Sigmoid colon (tissue), 7 donors: ENCODE results near the gene PTPRO. TPM values are rescaled to one million over a fixed set of nuclear protein-coding genes. Genes with fewer than 3 reads are reported as not detected.

Experiments used
- DNase-seq: peaks from one replicate; pipeline ENCODE4 v3.0.0-alpha.2; 2019
- H3K27ac ChIP-seq, 4 donors: fragments of 200-600 bp; sonication (generic); one replicate each; pipeline ENCODE4 v1.5.1; 2016 to 2019; ENCODE audit warnings: mild to moderate bottlenecking in 1 of 4
- H3K27me3 ChIP-seq, 3 donors: fragments of 200-600 bp; sonication (generic); one replicate each; pipeline ENCODE4 v1.5.1; 2019; ENCODE audit warnings: mild to moderate bottlenecking in 1 of 3
- H3K36me3 ChIP-seq, 4 donors: fragments of 200-600 bp; sonication (generic); one replicate each; pipeline ENCODE4 v1.5.1; 2016 to 2019
- H3K4me1 ChIP-seq, 4 donors: fragments of 200-600 bp; sonication (generic); one replicate each; pipeline ENCODE4 v1.5.1; 2017 to 2019
- H3K4me3 ChIP-seq, 4 donors: fragments of 200-600 bp; sonication (generic); one replicate each; pipeline ENCODE4 v1.5.1; 2017 to 2019; ENCODE audit warnings: mild to moderate bottlenecking in 2 of 4, moderate library complexity in 1 of 4
- H3K9me3 ChIP-seq, 4 donors: fragments of 200-600 bp in 3 of 4; sonication (generic) in 3 of 4; one replicate each; pipeline versions ENCODE4 v1.5.1 to v1.6.1; 2013 to 2019
- CTCF ChIP-seq, 4 experiments: fragments of 450-650 bp in 3 of 4; fragments of 200-600 bp in 1 of 4; IDR thresholded peaks; one replicate each; pipeline ENCODE4 v1.5.1; 2016 to 2019; ENCODE audit warnings: antibody characterized with exemption in 4 of 4, mild to moderate bottlenecking in 3 of 4, moderate library complexity in 2 of 4
- EP300 ChIP-seq, 4 donors: sonication (generic); formaldehyde crosslinking; IDR thresholded peaks; one replicate each; pipeline ENCODE4 v1.6.1; 2017; ENCODE audit warnings: antibody characterized with exemption in 4 of 4
- POLR2A ChIP-seq, 2 donors: fragments of 450-650 bp; IDR thresholded peaks; one replicate each; pipeline ENCODE4 v1.6.1; 2016; ENCODE audit warnings: antibody characterized with exemption in 2 of 2, mild to moderate bottlenecking in 2 of 2, moderate library complexity in 2 of 2
- POLR2AphosphoS5 ChIP-seq, 4 donors: sonication (generic); formaldehyde crosslinking; IDR thresholded peaks; one replicate each; pipeline ENCODE4 v1.6.1; 2017; ENCODE audit warnings: antibody characterized with exemption in 4 of 4
- WGBS, 2 donors: extraction: QIAGEN DNeasy Blood & Tissue Kit; methylation state at CpG; one replicate each; pipeline ENCODE4 v1.1.7; 2013; 5-methylcytosine and 5-hydroxymethylcytosine counted together
- intact Hi-C: fragments of 100-400 bp; cut with DNase I; formaldehyde crosslinking; loops from one replicate; pipeline ENCODE4 v1.15.1; 2023
- polyA plus RNA-seq, 3 donors: library from polyadenylated mRNA; stranded (reverse); fragments of 200-250 nt; gene quantifications; one replicate each; pipeline ENCODE4 v1.2.3, GENCODE V29; 2013
- total RNA-seq, 4 donors: library from RNA; depleted of rRNA; stranded (reverse); fragments of >200 nt; gene quantifications; one replicate each; pipeline ENCODE4 v1.1.0, GENCODE V29; 2016
- donor health status: healthy with polysubstance abuse.
- donor health status: Bipolar disorder and iron deficiency.
- donor health status: healthy.

PTPRO gene
- total and polyA plus RNA-seq, 7 donors = 0.99 to 8.5 (median 1.9) TPM

DNA sequence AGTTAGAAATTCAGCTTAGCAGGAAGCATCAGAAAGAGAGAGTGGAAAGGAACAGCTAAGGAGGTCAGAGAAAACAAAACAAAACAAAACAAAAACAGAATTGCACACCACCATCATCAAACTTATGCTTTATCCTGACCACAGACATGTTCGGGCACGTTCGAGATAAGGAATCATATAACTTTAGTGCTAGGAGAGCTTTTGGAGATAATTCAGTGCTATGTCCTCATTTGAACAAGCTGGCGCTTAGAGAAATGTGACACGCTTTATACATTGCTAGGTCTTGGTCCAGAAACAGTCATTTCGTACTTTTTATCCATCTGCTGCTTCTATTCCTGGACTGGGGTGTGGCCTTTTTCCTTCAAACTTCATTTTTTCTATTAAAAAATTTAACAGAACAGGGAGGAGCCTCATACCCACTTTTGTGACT is 213.1 kb downstream of the PTPRO start:
- intact Hi-C loops = no loop called here
- WGBS, 2 donors = 14 to 71% methylated on average over 6 of the region's 6 CpGs
- H3K4me1 ChIP-seq = peaks cover 0 to 16% (median 4%) of the 10 kb centered on the region in 4 donors

GRCh38 chr12:15536446-15536845 is 214.1 kb downstream of the PTPRO start:
- H3K4me3 ChIP-seq = no peak overlapping the region
- DNase-seq = no peak
- H3K36me3 ChIP-seq = no peaks in the 10 kb centered on the region
- H3K4me1 ChIP-seq = peaks cover 0 to 26% (median 12%) of the 10 kb centered on the region in 4 donors
- intact Hi-C loops = no loop called here
- TF ChIP-seq CTCF (IDR thresholded peaks at IDR 0.05) (no peak), POLR2AphosphoS5 (IDR thresholded peaks at IDR 0.05) (no peak), EP300 (IDR thresholded peaks at IDR 0.05) (no peak), POLR2A (IDR thresholded peaks at IDR 0.05) (no peak)
- H3K9me3 ChIP-seq = no peaks in the 10 kb centered on the region
- H3K27me3 ChIP-seq = no peaks in the 10 kb centered on the region
- H3K27ac ChIP-seq = no peak overlapping the region
- WGBS, 2 donors = 79 to 88% methylated on average over 4 of the region's 4 CpGs

More for the DNA sequence above, 213.1 kb downstream of the PTPRO start:
- Histone ChIP-seq H3K27ac (peak overlapping the region in 1 of 4 donors; percentile 29), H3K27me3 (no peaks in the 10 kb centered on the region), H3K9me3 (no peaks in the 10 kb centered on the region), H3K4me3 (no peak overlapping the region), H3K36me3 (no peaks in the 10 kb centered on the region)
- DNase-seq = no peak
- no peak for TF ChIP-seq CTCF (IDR thresholded peaks at IDR 0.05)
- TF ChIP-seq POLR2A (IDR thresholded peaks at IDR 0.05) = no peak

DNA sequence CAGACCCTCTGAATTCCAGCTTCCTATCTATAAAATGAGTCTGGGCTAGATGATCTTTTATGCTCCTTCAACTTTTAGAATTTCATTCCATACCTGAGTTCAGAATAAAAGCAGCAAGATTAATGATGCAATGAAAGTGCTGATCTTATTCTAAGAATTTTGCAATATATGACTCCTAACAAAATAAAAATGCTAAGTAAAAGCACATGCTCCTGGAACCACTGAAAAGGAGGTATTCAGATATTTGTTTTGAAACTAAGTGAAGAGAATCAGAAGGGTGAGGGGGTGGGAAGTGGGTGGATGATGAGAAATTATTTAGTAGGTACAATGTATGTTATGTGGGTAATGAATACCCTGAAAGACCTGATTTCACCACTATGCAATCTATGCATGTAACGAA is 216.6 kb downstream of the PTPRO start:
- intact Hi-C loops = no loop called here
- no peaks in the 10 kb centered on the region for H3K27me3 ChIP-seq
- peaks cover 0 to 30% (median 12%) of the 10 kb centered on the region in 4 donors for H3K4me1 ChIP-seq
- DNase-seq = no peak
- no peaks in the 10 kb centered on the region for H3K36me3 ChIP-seq
- H3K27ac ChIP-seq = no peak overlapping the region
- H3K4me3 ChIP-seq = no peak overlapping the region
- no peak for TF ChIP-seq POLR2AphosphoS5 (IDR thresholded peaks at IDR 0.05)
- no peak for TF ChIP-seq CTCF (IDR thresholded peaks at IDR 0.05)
- TF ChIP-seq EP300 (IDR thresholded peaks at IDR 0.05) = no peak
- no peak for TF ChIP-seq POLR2A (IDR thresholded peaks at IDR 0.05)
- WGBS, 2 donors = 80 to 85% methylated on average over 1 of the region's 1 CpG
- H3K9me3 ChIP-seq = no peaks in the 10 kb centered on the region

- no peak overlapping the region for H3K4me3 ChIP-seq
- no peaks in the 10 kb centered on the region for H3K36me3 ChIP-seq
- WGBS, 2 donors = 28 to 57% methylated on average over 2 of the region's 2 CpGs
- no peaks in the 10 kb centered on the region for H3K27me3 ChIP-seq
- peaks cover 0 to 30% (median 12%) of the 10 kb centered on the region in 4 donors for H3K4me1 ChIP-seq
- H3K9me3 ChIP-seq = no peaks in the 10 kb centered on the region
- TF ChIP-seq POLR2A (IDR thresholded peaks at IDR 0.05) = no peak
- no peak for TF ChIP-seq CTCF (IDR thresholded peaks at IDR 0.05)
- no peak for TF ChIP-seq EP300 (IDR thresholded peaks at IDR 0.05)
- TF ChIP-seq POLR2AphosphoS5 (IDR thresholded peaks at IDR 0.05) = no peak
- DNase-seq = no peak
- intact Hi-C loops = no loop called here
- peak overlapping the region in 1 of 4 donors; percentile 60 for H3K27ac ChIP-seq
Measured at GRCh38 chr12:15540005-15540404, 217.7 kb downstream of the PTPRO start.

DNA sequence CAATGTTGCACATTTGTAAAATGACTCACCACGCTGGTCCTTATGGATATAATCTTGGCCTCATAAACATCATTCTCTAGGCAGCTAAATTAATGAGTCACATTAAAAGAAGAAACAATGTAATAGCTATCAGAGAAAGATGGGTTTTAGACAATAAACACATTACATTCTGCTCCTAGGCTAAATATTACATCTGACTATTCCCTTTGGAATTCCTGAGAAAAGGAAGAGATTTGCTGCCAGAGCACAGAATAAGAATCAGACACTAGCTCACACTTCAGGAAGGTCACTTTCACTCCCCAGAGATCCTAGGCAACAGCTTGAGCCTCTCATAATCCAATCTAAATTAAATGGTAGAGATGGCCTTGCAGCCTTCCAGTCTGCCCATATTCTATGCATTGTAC is 218.2 kb downstream of the PTPRO start:
- peak overlapping the region in 1 of 4 donors; percentile 60 for H3K27ac ChIP-seq
- intact Hi-C loops = no loop called here
- DNase-seq = no peak
- 29 to 51% methylated on average over 1 of the region's 1 CpG for WGBS, 2 donors
- TF ChIP-seq EP300 (IDR thresholded peaks at IDR 0.05) (no peak), CTCF (IDR thresholded peaks at IDR 0.05) (no peak), POLR2AphosphoS5 (IDR thresholded peaks at IDR 0.05) (peak in 1 of 4 donors; percentile 47), POLR2A (IDR thresholded peaks at IDR 0.05) (no peak)
- peaks cover 0 to 30% (median 12%) of the 10 kb centered on the region in 4 donors for H3K4me1 ChIP-seq
- H3K36me3 ChIP-seq = no peaks in the 10 kb centered on the region
- no peak overlapping the region for H3K4me3 ChIP-seq
- no peaks in the 10 kb centered on the region for H3K9me3 ChIP-seq
- H3K27me3 ChIP-seq = no peaks in the 10 kb centered on the region
